IMR-90 (cell line): ENCODE results near the gene KCNN3. TPM values are rescaled to one million over a fixed set of nuclear protein-coding genes. Genes with fewer than 3 reads are reported as not detected.

Experiments used
- ATAC-seq: fragments of 200-7000 bp; cut with Tn5 transposase; 2 replicates; pipeline ENCODE4 v1.9.1; 2020; ENCODE audit warnings: low read depth, mild to moderate bottlenecking, moderate library complexity
- BruUV-seq: library from RNA; stranded (reverse); fragments of 400-500 nt; replicated peaks from 2 replicates; lab custom pipeline; 2021; lab: Mats Ljungman, UMichigan
- CTCF ChIA-PET: fragments of 300-600 bp; formaldehyde crosslinking; extraction: SDS; loops from one replicate; lab custom pipeline; 2021; ENCODE audit warnings: antibody characterized with exemption; lab: Yijun Ruan, JAX
- POLR2A ChIA-PET: fragments of 300-600 bp; sonication (Branson Sonifier 250); formaldehyde crosslinking; loops from one replicate; lab custom pipeline; 2022; ENCODE audit warnings: antibody characterized with exemption; ENCODE audit not compliant: unreplicated experiment; lab: Charles Lee
- DNase-seq: peaks from one replicate; pipeline ENCODE4 v3.0.0; 2013
- H2AFZ ChIP-seq: replicated peaks from 2 replicates; pipeline ENCODE3; 2013; ENCODE audit warnings: low read length, mild to moderate bottlenecking; ENCODE audit not compliant: poor library complexity
- H2AK5ac ChIP-seq: 2 replicates; pipeline ENCODE4 v1.6.1; 2013; ENCODE audit warnings: low read depth, low read length, inconsistent platforms
- H2AK9ac ChIP-seq: replicated peaks from 2 replicates; pipeline ENCODE3; 2013; ENCODE audit warnings: mild to moderate bottlenecking, low read depth, low read length, moderate library complexity; ENCODE audit not compliant: poor library complexity
- H2BK120ac ChIP-seq: 2 replicates; pipeline ENCODE4 v1.6.1; 2013; ENCODE audit warnings: low read depth, low read length, inconsistent platforms
- H2BK15ac ChIP-seq: 3 replicates; pipeline ENCODE4 v1.6.1; 2013; ENCODE audit warnings: low read depth, low read length, inconsistent platforms
- H2BK20ac ChIP-seq: 2 replicates; pipeline ENCODE4 v1.6.1; 2013; ENCODE audit warnings: low read depth, mild to moderate bottlenecking, inconsistent platforms, low read length, moderate library complexity
- H2BK5ac ChIP-seq: 2 replicates; pipeline ENCODE4 v1.6.1; 2013; ENCODE audit warnings: mild to moderate bottlenecking, low read depth, low read length, inconsistent platforms; ENCODE audit not compliant: poor library complexity, severe bottlenecking
- H3K14ac ChIP-seq: replicated peaks from 2 replicates; pipeline ENCODE4 v1.6.1; 2013; ENCODE audit warnings: low read depth, low read length, inconsistent platforms
- H3K18ac ChIP-seq: 2 replicates; pipeline ENCODE4 v1.6.1; 2013; ENCODE audit warnings: low read depth, low read length, control low read depth
- H3K23ac ChIP-seq: 2 replicates; pipeline ENCODE4 v1.6.1; 2013; ENCODE audit warnings: low read depth, low read length, inconsistent platforms
- H3K27ac ChIP-seq: 2 replicates; pipeline ENCODE4 v1.5.1; 2013; ENCODE audit warnings: mild to moderate bottlenecking, control low read depth, low read length; ENCODE audit not compliant: insufficient read depth
- H3K27me3 ChIP-seq: 2 replicates; pipeline ENCODE4 v1.6.1; 2013; ENCODE audit warnings: low read length; ENCODE audit not compliant: control insufficient read depth, insufficient read depth
- H3K36me3 ChIP-seq: 2 replicates; pipeline ENCODE4 v1.6.1; 2013; ENCODE audit warnings: low read length, mixed read lengths; ENCODE audit not compliant: control insufficient read depth, insufficient read depth
- H3K4ac ChIP-seq: 2 replicates; pipeline ENCODE4 v1.6.1; 2013; ENCODE audit warnings: low read depth, low read length, inconsistent platforms
- H3K4me1 ChIP-seq: 2 replicates; pipeline ENCODE4 v1.6.1; 2013; ENCODE audit warnings: low read length, mixed read lengths; ENCODE audit not compliant: control insufficient read depth, insufficient read depth
- H3K4me2 ChIP-seq: 2 replicates; pipeline ENCODE4 v1.6.1; 2013; ENCODE audit warnings: low read depth, mild to moderate bottlenecking, control low read depth, low read length, moderate library complexity
- H3K4me3 ChIP-seq: 2 replicates; pipeline ENCODE4 v1.5.1; 2013; ENCODE audit warnings: low read depth, mild to moderate bottlenecking, control low read depth, low read length, moderate library complexity; ENCODE audit not compliant: insufficient read depth
- H3K56ac ChIP-seq: 2 replicates; pipeline ENCODE4 v1.6.1; 2013; ENCODE audit warnings: low read length, inconsistent platforms; ENCODE audit not compliant: insufficient read depth; ENCODE audit errors: extremely low read depth
- H3K79me1 ChIP-seq, 2 experiments: 2 replicates each; pipeline ENCODE4 v1.6.1; 2013; ENCODE audit warnings: low read length in 2 of 2, inconsistent platforms in 1 of 2, low read depth in 1 of 2
- H3K9ac ChIP-seq: 2 replicates; pipeline ENCODE4 v1.6.1; 2013; ENCODE audit warnings: low read depth, low read length, control low read depth
- H3K9me1 ChIP-seq: 2 replicates; pipeline ENCODE4 v1.6.1; 2013; ENCODE audit warnings: low read length, inconsistent platforms; ENCODE audit not compliant: insufficient read depth
- H3K9me3 ChIP-seq: 2 replicates; pipeline ENCODE4 v1.6.1; 2013; ENCODE audit warnings: low read length; ENCODE audit not compliant: control insufficient read depth, insufficient read depth
- H4K20me1 ChIP-seq: 2 replicates; pipeline ENCODE4 v1.6.1; 2013; ENCODE audit warnings: low read length, inconsistent platforms; ENCODE audit not compliant: insufficient read depth
- H4K5ac ChIP-seq: 2 replicates; pipeline ENCODE4 v1.6.1; 2013; ENCODE audit warnings: mild to moderate bottlenecking, low read depth, low read length, control low read depth
- H4K8ac ChIP-seq, 2 experiments: 2 replicates each; pipeline ENCODE4 v1.6.1; 2013; ENCODE audit warnings: low read depth in 2 of 2, low read length in 2 of 2, control low read depth in 1 of 2, inconsistent platforms in 1 of 2
- H4K91ac ChIP-seq: 2 replicates; pipeline ENCODE4 v1.6.1; 2013; ENCODE audit warnings: low read depth, low read length, inconsistent platforms; ENCODE audit not compliant: insufficient read depth
- CEBPB ChIP-seq: IDR thresholded peaks from 2 replicates; pipeline ENCODE4 v1.6.1; 2012; ENCODE audit warnings: low read depth, low read length, improper control_type of control experiment
- CHD1 ChIP-seq: IDR thresholded peaks from 2 replicates; pipeline ENCODE4 v1.6.1; 2012; ENCODE audit warnings: low read depth, low read length, improper control_type of control experiment
- FOS ChIP-seq: fragments of 150-350 bp; IDR thresholded peaks from 2 replicates; pipeline ENCODE4 v1.6.1; 2016; ENCODE audit warnings: low read depth, low read length
- MAFK ChIP-seq: IDR thresholded peaks from 2 replicates; pipeline ENCODE4 v1.6.1; 2012; ENCODE audit warnings: low read depth, low read length, improper control_type of control experiment
- MXI1 ChIP-seq: IDR thresholded peaks from 2 replicates; pipeline ENCODE4 v1.6.1; 2012; ENCODE audit warnings: low read depth, mild to moderate bottlenecking, low read length, moderate library complexity, borderline replicate concordance
- NFE2L2 ChIP-seq: fragments of 150-350 bp; IDR thresholded peaks from 2 replicates; pipeline ENCODE4 v1.6.1; 2016; ENCODE audit warnings: low read depth, mild to moderate bottlenecking, low read length
- RAD21 ChIP-seq: IDR thresholded peaks from 2 replicates; pipeline ENCODE4 v1.6.1; 2012; ENCODE audit warnings: low read length, improper control_type of control experiment
- RCOR1 ChIP-seq: IDR thresholded peaks from 2 replicates; pipeline ENCODE4 v1.6.1; 2012; ENCODE audit warnings: mild to moderate bottlenecking, low read length, improper control_type of control experiment; ENCODE audit not compliant: insufficient replicate concordance
- RFX5 ChIP-seq: IDR thresholded peaks from 2 replicates; pipeline ENCODE4 v1.8.0; 2012; ENCODE audit warnings: low read depth, mild to moderate bottlenecking, low read length, moderate library complexity
- SMC3 ChIP-seq: fragments of 150-350 bp; IDR thresholded peaks from 2 replicates; pipeline ENCODE4 v1.6.1; 2016; ENCODE audit warnings: low read depth, mild to moderate bottlenecking, antibody characterized with exemption, low read length, moderate library complexity
- WGBS, 2 experiments: methylation state at CpG; one replicate each; pipeline versions ENCODE4 v1.1.5 to v1.1.7; 2013; ENCODE audit warnings: missing lambda C conversion rate in 2 of 2; ENCODE audit not compliant: insufficient read length in 1 of 2; ENCODE audit errors: extremely low coverage in 2 of 2; 5-methylcytosine and 5-hydroxymethylcytosine counted together
- dilution Hi-C: fragments of 300-500 bp; cut with HindIII; formaldehyde crosslinking; loops from one replicate; pipeline ENCODE4 v1.14.3; 2018; ENCODE audit warnings: low sequenced_read_pairs; ENCODE audit not compliant: unreplicated experiment
- in situ Hi-C: fragments of 300-500 bp; cut with MboI; formaldehyde crosslinking; loops from 3 replicates; pipeline ENCODE4 v1.14.3; 2019; ENCODE audit warnings: low sequenced_read_pairs, inconsistent platforms, mixed read lengths
- intact Hi-C: fragments of 100-400 bp; cut with micrococcal nuclease; formaldehyde crosslinking; loops from 2 replicates; pipeline ENCODE4 v1.10.0; 2022
- polyA plus RNA-seq, 3 experiments: library from polyadenylated mRNA; depleted of rRNA; stranded (reverse); fragments of >200 nt; gene quantifications; 2 replicates each; pipeline ENCODE4 v1.2.3, GENCODE V29; 2012; ENCODE audit warnings: low replicate concordance in 1 of 3
- total RNA-seq: library from RNA; depleted of rRNA; stranded (reverse); fragments of >200 nt; gene quantifications from 2 replicates; pipeline ENCODE4 v1.2.3, GENCODE V29; 2012
- TF ChIP-seq, protein P1 (sequence below): fragments of 150-350 bp; IDR thresholded peaks from 2 replicates; pipeline ENCODE4 v1.6.1; 2016; ENCODE audit warnings: low read depth, mild to moderate bottlenecking, low read length, moderate library complexity, borderline replicate concordance
- TF ChIP-seq, protein P2 (sequence below): fragments of 150-350 bp; IDR thresholded peaks from 2 replicates; pipeline ENCODE4 v1.6.1; 2017; ENCODE audit warnings: mild to moderate bottlenecking, antibody characterized with exemption, low read length, low read depth
- TF ChIP-seq, protein P3 (sequence below): conservative IDR thresholded peaks from 2 replicates; pipeline ENCODE4 v1.5.1; 2012; ENCODE audit warnings: mild to moderate bottlenecking, low read depth, low read length, improper control_type of control experiment

Gene KCNN3
- total and polyA plus RNA-seq, 2 of the 4 experiments (the other 2 are of a cell fraction) = 0.02 TPM; not detected in 1

DNA sequence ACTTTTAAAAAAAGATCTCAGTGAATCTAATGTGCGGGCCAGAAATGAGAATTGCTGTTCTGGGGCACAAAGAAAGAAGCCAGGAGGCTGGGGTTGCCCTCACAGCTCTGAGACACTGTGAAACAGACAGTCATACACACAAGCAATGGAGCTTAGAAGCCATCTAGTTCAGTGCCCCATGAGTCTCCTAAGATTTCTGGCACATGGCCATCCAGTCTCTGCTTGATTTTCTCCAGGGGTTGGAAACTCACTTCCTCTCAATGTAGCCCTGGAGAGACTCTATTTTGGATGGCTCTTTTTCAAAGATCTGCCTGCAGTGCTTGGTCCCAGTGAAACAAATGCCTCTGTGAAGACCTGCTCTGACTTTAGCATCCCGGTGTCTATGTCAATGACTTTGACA, 38.6 kb downstream of the KCNN3 start:
- no peak for DNase-seq

More for the DNA sequence above, 38.6 kb downstream of the KCNN3 start:
- H3K9me1 ChIP-seq = no peaks in the 10 kb centered on the region
- no peak overlapping the region for H2AK5ac ChIP-seq
- H3K4me3 ChIP-seq = no peak overlapping the region
- no peak for ATAC-seq
- H2BK120ac ChIP-seq = no peak overlapping the region
- no peaks in the 10 kb centered on the region for H3K36me3 ChIP-seq
- H3K18ac ChIP-seq = no peak overlapping the region
- H4K8ac ChIP-seq = no peak overlapping the region
- no peak overlapping the region for H3K4me2 ChIP-seq
- H2AK9ac ChIP-seq = no peak overlapping the region
- no peak overlapping the region for H3K9ac ChIP-seq
- dilution Hi-C loops (no loop called here), intact Hi-C loops (no loop called here), in situ Hi-C loops (no loop called here)
- no peaks in the 10 kb centered on the region for H3K79me1 ChIP-seq
- no peak overlapping the region for H3K23ac ChIP-seq
- no peaks in the 10 kb centered on the region for H3K4me1 ChIP-seq
- BruUV-seq = no TSS peak
- no peak overlapping the region for H2BK5ac ChIP-seq
- no peak overlapping the region for H4K91ac ChIP-seq
- H3K4ac ChIP-seq = no peak overlapping the region
- no peak overlapping the region for H2BK20ac ChIP-seq
- POLR2A ChIA-PET = no interaction called here
- no peak for TF ChIP-seq RAD21
- TF ChIP-seq MXI1 = no peak
- TF ChIP-seq, protein P1, sequence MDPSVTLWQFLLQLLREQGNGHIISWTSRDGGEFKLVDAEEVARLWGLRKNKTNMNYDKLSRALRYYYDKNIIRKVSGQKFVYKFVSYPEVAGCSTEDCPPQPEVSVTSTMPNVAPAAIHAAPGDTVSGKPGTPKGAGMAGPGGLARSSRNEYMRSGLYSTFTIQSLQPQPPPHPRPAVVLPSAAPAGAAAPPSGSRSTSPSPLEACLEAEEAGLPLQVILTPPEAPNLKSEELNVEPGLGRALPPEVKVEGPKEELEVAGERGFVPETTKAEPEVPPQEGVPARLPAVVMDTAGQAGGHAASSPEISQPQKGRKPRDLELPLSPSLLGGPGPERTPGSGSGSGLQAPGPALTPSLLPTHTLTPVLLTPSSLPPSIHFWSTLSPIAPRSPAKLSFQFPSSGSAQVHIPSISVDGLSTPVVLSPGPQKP = no peak
- TF ChIP-seq, protein P2, sequence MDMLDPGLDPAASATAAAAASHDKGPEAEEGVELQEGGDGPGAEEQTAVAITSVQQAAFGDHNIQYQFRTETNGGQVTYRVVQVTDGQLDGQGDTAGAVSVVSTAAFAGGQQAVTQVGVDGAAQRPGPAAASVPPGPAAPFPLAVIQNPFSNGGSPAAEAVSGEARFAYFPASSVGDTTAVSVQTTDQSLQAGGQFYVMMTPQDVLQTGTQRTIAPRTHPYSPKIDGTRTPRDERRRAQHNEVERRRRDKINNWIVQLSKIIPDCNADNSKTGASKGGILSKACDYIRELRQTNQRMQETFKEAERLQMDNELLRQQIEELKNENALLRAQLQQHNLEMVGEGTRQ = no peak
- TF ChIP-seq CEBPB = no peak
- no peak for TF ChIP-seq RFX5
- TF ChIP-seq MAFK = no peak
- TF ChIP-seq RCOR1 = no peak
- TF ChIP-seq SMC3 = no peak
- TF ChIP-seq CHD1 = no peak
- no peak for TF ChIP-seq FOS
- TF ChIP-seq, protein P3, sequence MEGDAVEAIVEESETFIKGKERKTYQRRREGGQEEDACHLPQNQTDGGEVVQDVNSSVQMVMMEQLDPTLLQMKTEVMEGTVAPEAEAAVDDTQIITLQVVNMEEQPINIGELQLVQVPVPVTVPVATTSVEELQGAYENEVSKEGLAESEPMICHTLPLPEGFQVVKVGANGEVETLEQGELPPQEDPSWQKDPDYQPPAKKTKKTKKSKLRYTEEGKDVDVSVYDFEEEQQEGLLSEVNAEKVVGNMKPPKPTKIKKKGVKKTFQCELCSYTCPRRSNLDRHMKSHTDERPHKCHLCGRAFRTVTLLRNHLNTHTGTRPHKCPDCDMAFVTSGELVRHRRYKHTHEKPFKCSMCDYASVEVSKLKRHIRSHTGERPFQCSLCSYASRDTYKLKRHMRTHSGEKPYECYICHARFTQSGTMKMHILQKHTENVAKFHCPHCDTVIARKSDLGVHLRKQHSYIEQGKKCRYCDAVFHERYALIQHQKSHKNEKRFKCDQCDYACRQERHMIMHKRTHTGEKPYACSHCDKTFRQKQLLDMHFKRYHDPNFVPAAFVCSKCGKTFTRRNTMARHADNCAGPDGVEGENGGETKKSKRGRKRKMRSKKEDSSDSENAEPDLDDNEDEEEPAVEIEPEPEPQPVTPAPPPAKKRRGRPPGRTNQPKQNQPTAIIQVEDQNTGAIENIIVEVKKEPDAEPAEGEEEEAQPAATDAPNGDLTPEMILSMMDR = no peak
- TF ChIP-seq NFE2L2 = no peak
- no CpG with 5 or more reads among the region's 2 CpGs for WGBS, 2 experiments
- no peaks in the 10 kb centered on the region for H4K20me1 ChIP-seq
- CTCF ChIA-PET = no interaction called here
- no peak overlapping the region for H2BK15ac ChIP-seq
- H3K27me3 ChIP-seq = peaks cover 84% of the 10 kb centered on the region
- no peaks in the 10 kb centered on the region for H3K9me3 ChIP-seq
- H4K5ac ChIP-seq = no peak overlapping the region
- no peak overlapping the region for H3K56ac ChIP-seq
- no peak overlapping the region for H2AFZ ChIP-seq
- no peak overlapping the region for H3K27ac ChIP-seq
- H3K14ac ChIP-seq = no peak overlapping the region
